Keratinocyte (primary cell): ENCODE data around the gene RBFOX2. TPM values are rescaled to one million over a fixed set of nuclear protein-coding genes. Genes with fewer than 3 reads are reported as not detected.

ENCODE experiments used
- DNase-seq: peaks from one replicate; pipeline ENCODE4 v3.0.0-alpha.2; 2011; ENCODE audit warnings: low read depth, missing footprints, low spot score
- FAIRE-seq: peaks from 2 replicates; lab custom pipeline; 2011; peaks lifted over from hg19 to GRCh38; lab: Jason Lieb, UNC
- H2AFZ ChIP-seq: 2 replicates; pipeline ENCODE4 v1.6.0; 2012; ENCODE audit warnings: low read length, control low read depth, inconsistent platforms; ENCODE audit not compliant: control insufficient read depth
- H3K27ac ChIP-seq: 2 replicates; pipeline ENCODE4 v1.5.1; 2011; ENCODE audit warnings: low read length; ENCODE audit not compliant: control insufficient read depth, insufficient read depth
- H3K27me3 ChIP-seq: 3 replicates; pipeline ENCODE4 v1.6.0; 2011; ENCODE audit warnings: low read length; ENCODE audit not compliant: control insufficient read depth, insufficient read depth; ENCODE audit errors: extremely low read depth
- H3K36me3 ChIP-seq, 2 experiments: 2 replicates in 1 of 2; 3 replicates in 1 of 2; pipeline ENCODE4 v1.5.1; 2011; ENCODE audit warnings: low read length in 2 of 2, mild to moderate bottlenecking in 1 of 2; ENCODE audit not compliant: control insufficient read depth in 2 of 2, insufficient read depth in 2 of 2; ENCODE audit errors: extremely low read depth in 1 of 2
- H3K4me1 ChIP-seq: 3 replicates; pipeline ENCODE4 v1.5.1; 2011; ENCODE audit warnings: low read length; ENCODE audit not compliant: control insufficient read depth, insufficient read depth; ENCODE audit errors: extremely low read depth
- H3K4me2 ChIP-seq: 3 replicates; pipeline ENCODE4 v1.6.0; 2011; ENCODE audit warnings: low read depth, low read length; ENCODE audit not compliant: control insufficient read depth, insufficient read depth; ENCODE audit errors: extremely low read depth
- H3K4me3 ChIP-seq, 3 experiments: fragments of 200-600 bp in 1 of 3; sonication (generic) in 1 of 3; 2 replicates in 2 of 3; 3 replicates in 1 of 3; pipeline ENCODE4 v1.5.1; 2011 to 2016; ENCODE audit warnings: low read length in 3 of 3, mild to moderate bottlenecking in 3 of 3, control low read depth in 2 of 3, inconsistent platforms in 1 of 3, low read depth in 1 of 3, mixed read lengths in 1 of 3, mixed run types in 1 of 3, moderate library complexity in 1 of 3; ENCODE audit not compliant: control insufficient read depth in 2 of 3, insufficient read depth in 2 of 3; ENCODE audit errors: extremely low read depth in 1 of 3
- H3K79me2 ChIP-seq: 2 replicates; pipeline ENCODE4 v1.6.0; 2012; ENCODE audit warnings: low read length; ENCODE audit not compliant: control insufficient read depth, insufficient read depth
- H3K9ac ChIP-seq: 3 replicates; pipeline ENCODE4 v1.6.0; 2011; ENCODE audit warnings: low read length; ENCODE audit not compliant: control insufficient read depth, insufficient read depth; ENCODE audit errors: extremely low read depth
- H3K9me1 ChIP-seq: 3 replicates; pipeline ENCODE4 v1.6.0; 2011; ENCODE audit warnings: low read length; ENCODE audit not compliant: control insufficient read depth, insufficient read depth; ENCODE audit errors: extremely low read depth
- H3K9me3 ChIP-seq: 2 replicates; pipeline ENCODE4 v1.5.1; 2012; ENCODE audit warnings: low read depth, low read length; ENCODE audit not compliant: control insufficient read depth
- H4K20me1 ChIP-seq: 3 replicates; pipeline ENCODE4 v1.6.0; 2011; ENCODE audit warnings: low read length; ENCODE audit not compliant: control insufficient read depth, insufficient read depth; ENCODE audit errors: extremely low read depth
- EZH2 ChIP-seq: IDR thresholded peaks from one replicate; pipeline ENCODE4 v1.6.1; 2012; ENCODE audit warnings: inconsistent platforms, mild to moderate bottlenecking, low read length, moderate library complexity
- dilution Hi-C: fragments of 300-500 bp; cut with MboI; formaldehyde crosslinking; loops from one replicate; pipeline ENCODE4 v1.7.0; 2020; ENCODE audit warnings: low sequenced_read_pairs; ENCODE audit not compliant: extremely low pct_ligation_motif_present
- polyA plus RNA-seq, 5 experiments: library from polyadenylated mRNA; depleted of rRNA in 3 of 5; stranded (reverse) in 3 of 5; stranded (forward) in 1 of 5; unstranded in 1 of 5; fragments of >200 nt; gene quantifications; 1 replicate in 1 of 5; 2 replicates in 3 of 5; 3 replicates in 1 of 5; pipeline versions ENCODE4 v1.2.1 to v1.2.3, GENCODE V29; 2011 to 2012; ENCODE audit warnings: missing spikeins in 2 of 5, low read depth in 1 of 5, low replicate concordance in 1 of 5
- TF ChIP-seq, protein P1 (sequence below), 3 experiments: IDR thresholded peaks in 1 of 3; conservative IDR thresholded peaks in 1 of 3; optimal IDR thresholded peaks in 1 of 3; 2 replicates in 2 of 3; 3 replicates in 1 of 3; pipeline versions ENCODE3 to v1.5.1; 2011; ENCODE audit warnings: low read length in 3 of 3, mild to moderate bottlenecking in 3 of 3, moderate library complexity in 2 of 3, control low read depth in 1 of 3, inconsistent platforms in 1 of 3; ENCODE audit not compliant: insufficient read depth in 2 of 3; ENCODE audit errors: extremely low read depth in 1 of 3

Gene RBFOX2
- polyA plus RNA-seq, 1 donor (not counting 4 experiments of a cell fraction or from before 2014, with no cell fraction given), result 118 TPM

GRCh38 chr22:35947794-35948425, 80.7 kb downstream of the RBFOX2 start:
- Histone ChIP-seq H4K20me1 (peaks cover 3% of the 10 kb centered on the region), H3K27me3 (no peaks in the 10 kb centered on the region), H3K9me1 (no peaks in the 10 kb centered on the region), H3K27ac (no peak overlapping the region), H3K4me1 (no peaks in the 10 kb centered on the region), H3K9me3 (no peaks in the 10 kb centered on the region), H3K9ac (no peak overlapping the region), H3K36me3 (no peaks in the 10 kb centered on the region), H3K79me2 (peaks cover 16% of the 10 kb centered on the region), H3K4me3 (no peak overlapping the region), H2AFZ (no peak overlapping the region), H3K4me2 (no peak overlapping the region)
- dilution Hi-C loops, result no loop called here
- no peak for DNase-seq
- FAIRE-seq, result no peak
- no peak for TF ChIP-seq EZH2
- TF ChIP-seq, protein P1, sequence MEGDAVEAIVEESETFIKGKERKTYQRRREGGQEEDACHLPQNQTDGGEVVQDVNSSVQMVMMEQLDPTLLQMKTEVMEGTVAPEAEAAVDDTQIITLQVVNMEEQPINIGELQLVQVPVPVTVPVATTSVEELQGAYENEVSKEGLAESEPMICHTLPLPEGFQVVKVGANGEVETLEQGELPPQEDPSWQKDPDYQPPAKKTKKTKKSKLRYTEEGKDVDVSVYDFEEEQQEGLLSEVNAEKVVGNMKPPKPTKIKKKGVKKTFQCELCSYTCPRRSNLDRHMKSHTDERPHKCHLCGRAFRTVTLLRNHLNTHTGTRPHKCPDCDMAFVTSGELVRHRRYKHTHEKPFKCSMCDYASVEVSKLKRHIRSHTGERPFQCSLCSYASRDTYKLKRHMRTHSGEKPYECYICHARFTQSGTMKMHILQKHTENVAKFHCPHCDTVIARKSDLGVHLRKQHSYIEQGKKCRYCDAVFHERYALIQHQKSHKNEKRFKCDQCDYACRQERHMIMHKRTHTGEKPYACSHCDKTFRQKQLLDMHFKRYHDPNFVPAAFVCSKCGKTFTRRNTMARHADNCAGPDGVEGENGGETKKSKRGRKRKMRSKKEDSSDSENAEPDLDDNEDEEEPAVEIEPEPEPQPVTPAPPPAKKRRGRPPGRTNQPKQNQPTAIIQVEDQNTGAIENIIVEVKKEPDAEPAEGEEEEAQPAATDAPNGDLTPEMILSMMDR (optimal IDR thresholded peaks at IDR 0.05 in 1 of 3, IDR thresholded peaks at IDR 0.05 in 1 of 3, conservative IDR thresholded peaks at IDR 0.05 in 1 of 3; ENCODE audit: extremely low read depth in 1 of 3, insufficient read depth in 2 of 3, low read length in 3 of 3), result no peak

DNA sequence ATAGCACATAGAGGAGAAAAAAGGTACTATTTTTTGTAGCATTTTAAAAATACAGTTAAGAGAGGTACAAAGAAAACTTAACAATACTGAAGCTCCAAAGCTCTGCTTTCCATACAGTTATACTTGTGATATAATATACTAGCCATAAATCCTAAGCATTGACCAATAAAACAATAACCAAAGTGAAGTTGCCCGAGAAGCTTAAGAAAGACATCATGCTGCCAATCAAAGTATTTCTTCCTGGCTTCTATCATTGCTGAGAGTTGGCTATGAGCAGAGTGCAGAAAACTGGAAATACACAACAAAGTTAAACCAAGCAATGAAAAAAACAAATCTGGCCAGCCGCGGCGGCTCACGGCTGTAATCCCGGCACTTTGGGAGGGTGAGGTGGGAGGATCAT, 84.2 kb downstream of the RBFOX2 start:
- H3K27me3 ChIP-seq, result no peaks in the 10 kb centered on the region
- H3K27ac ChIP-seq, result no peak overlapping the region
- no peak overlapping the region for H3K4me2 ChIP-seq
- H3K36me3 ChIP-seq, result no peaks in the 10 kb centered on the region
- DNase-seq, result no peak
- no peak overlapping the region for H3K4me3 ChIP-seq
- no peak for FAIRE-seq
- H3K4me1 ChIP-seq, result no peaks in the 10 kb centered on the region
- peaks cover 15% of the 10 kb centered on the region for H3K79me2 ChIP-seq
- no peaks in the 10 kb centered on the region for H3K9me1 ChIP-seq
- H2AFZ ChIP-seq, result no peak overlapping the region
- H3K9me3 ChIP-seq, result no peaks in the 10 kb centered on the region
- TF ChIP-seq, protein P1 (optimal IDR thresholded peaks at IDR 0.05 in 1 of 3, IDR thresholded peaks at IDR 0.05 in 1 of 3, conservative IDR thresholded peaks at IDR 0.05 in 1 of 3; ENCODE audit: extremely low read depth in 1 of 3, insufficient read depth in 2 of 3, low read length in 3 of 3), result no peak
- TF ChIP-seq EZH2, result no peak
- H4K20me1 ChIP-seq, result peaks cover 3% of the 10 kb centered on the region
- no peak overlapping the region for H3K9ac ChIP-seq
- dilution Hi-C loops, result no loop called here
